ENCODE data around the gene TCF12. TPM values are rescaled to one million over a fixed set of nuclear protein-coding genes. Genes with fewer than 3 reads are reported as not detected.
"Not testable (repeated sequence)": the region's sequence is repeated elsewhere in the genome, so short reads cannot be mapped to it uniquely, and the experiment has no call there.

The TCF12 gene
- total RNA-seq, 6 experiments from 2014 or later: 106 to 200 (median 149) TPM

DNA sequence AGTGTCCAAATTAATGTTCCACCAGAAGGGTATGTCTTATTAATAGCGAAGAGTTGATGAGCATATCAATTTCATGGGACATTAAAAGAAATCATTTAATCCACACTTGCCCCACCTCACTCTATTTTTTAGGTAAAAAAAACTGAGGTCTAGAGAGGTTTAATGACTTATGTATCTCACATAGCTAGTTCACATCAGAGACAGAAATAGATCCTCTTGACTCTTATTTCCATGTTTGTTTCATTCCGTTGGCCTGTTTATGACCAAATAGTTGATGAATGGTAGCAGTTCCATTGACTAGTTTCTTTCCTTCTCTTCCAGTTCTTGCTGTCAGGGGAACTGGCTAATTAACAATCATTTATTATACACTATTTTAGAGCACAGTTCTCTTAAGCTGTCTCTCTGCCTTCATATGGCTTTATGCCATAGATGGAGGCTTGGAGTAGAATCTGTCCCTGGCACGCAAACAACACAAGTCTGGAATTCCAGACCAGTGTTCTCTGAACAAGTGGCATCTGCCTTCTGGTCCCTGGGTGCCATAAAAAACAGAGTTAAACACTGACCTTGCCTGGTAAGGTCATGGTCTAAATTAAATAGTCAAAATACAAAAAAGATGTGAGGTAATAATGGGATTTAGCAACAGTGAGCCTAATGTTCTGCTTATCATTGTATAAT, 237.9 kb downstream of the TCF12 start:
- H3K4me1 Mint-ChIP-seq (ENCODE audit: low read depth): peaks cover 68% of the 10 kb centered on the region
- peaks cover 33% of the 10 kb centered on the region for H3K36me3 Mint-ChIP-seq (ENCODE audit: low read depth)
- H3K9me3 Mint-ChIP-seq: peaks cover 18% of the 10 kb centered on the region
- peak overlapping the region; percentile 14; the same call in 1 of the 2 replicates for H3K27ac Mint-ChIP-seq
- H3K4me3 Mint-ChIP-seq: no peak overlapping the region
- peaks cover 4% of the 10 kb centered on the region for H3K27me3 Mint-ChIP-seq (ENCODE audit: insufficient read depth)
- no peak for DNase-seq
- TF ChIP-seq, protein P1, sequence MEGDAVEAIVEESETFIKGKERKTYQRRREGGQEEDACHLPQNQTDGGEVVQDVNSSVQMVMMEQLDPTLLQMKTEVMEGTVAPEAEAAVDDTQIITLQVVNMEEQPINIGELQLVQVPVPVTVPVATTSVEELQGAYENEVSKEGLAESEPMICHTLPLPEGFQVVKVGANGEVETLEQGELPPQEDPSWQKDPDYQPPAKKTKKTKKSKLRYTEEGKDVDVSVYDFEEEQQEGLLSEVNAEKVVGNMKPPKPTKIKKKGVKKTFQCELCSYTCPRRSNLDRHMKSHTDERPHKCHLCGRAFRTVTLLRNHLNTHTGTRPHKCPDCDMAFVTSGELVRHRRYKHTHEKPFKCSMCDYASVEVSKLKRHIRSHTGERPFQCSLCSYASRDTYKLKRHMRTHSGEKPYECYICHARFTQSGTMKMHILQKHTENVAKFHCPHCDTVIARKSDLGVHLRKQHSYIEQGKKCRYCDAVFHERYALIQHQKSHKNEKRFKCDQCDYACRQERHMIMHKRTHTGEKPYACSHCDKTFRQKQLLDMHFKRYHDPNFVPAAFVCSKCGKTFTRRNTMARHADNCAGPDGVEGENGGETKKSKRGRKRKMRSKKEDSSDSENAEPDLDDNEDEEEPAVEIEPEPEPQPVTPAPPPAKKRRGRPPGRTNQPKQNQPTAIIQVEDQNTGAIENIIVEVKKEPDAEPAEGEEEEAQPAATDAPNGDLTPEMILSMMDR (IDR thresholded peaks at IDR 0.05): no peak

- Mint-ChIP-seq H3K27ac (peak overlapping the region; percentile 27), H3K4me3 (no peak overlapping the region)
Observed at GRCh38 chr15:57158589-57158988, 240.1 kb downstream of the TCF12 start.

DNA sequence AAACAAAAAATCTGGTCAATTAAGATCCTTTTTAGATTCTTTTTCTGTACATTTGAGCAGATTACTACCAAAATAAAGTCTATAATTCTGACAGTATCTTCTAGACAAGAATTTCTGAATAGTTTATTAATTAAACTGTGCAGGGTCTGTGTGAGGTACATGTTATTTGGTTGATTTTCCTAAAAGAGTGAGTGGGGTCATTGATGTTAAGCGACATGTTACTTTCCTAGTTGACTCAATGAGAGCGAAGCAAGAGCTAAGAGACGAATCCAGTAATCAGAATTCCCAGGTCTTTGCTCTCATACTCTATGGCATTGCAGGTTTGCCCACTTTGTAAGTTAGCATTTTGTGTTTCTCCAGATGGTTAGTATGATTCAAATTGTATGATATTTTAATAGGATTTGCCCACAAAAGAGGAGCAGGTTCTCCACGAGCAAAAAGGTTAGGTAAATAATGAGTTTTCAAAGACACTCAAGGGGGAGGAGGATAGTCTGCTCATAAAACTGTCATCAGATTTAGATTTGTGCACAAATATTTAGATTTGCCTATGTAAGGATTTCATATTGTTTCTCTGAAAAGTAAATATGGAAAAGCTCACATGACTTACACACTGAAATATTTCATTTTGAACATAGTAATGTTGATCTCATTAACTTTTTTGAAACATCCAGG, 240.7 kb downstream of the TCF12 start:
- DNase-seq: no peak
- peak overlapping the region; percentile 8; the same call in 1 of the 2 replicates for H3K4me3 Mint-ChIP-seq
- peaks cover 62% of the 10 kb centered on the region for H3K4me1 Mint-ChIP-seq (ENCODE audit: low read depth)
- peak overlapping the region; percentile 50 for H3K27ac Mint-ChIP-seq
- no peaks in the 10 kb centered on the region for H3K9me3 Mint-ChIP-seq
- peaks cover 16% of the 10 kb centered on the region for H3K36me3 Mint-ChIP-seq (ENCODE audit: low read depth)
- TF ChIP-seq, protein P1 (IDR thresholded peaks at IDR 0.05): no peak
- peaks cover 3% of the 10 kb centered on the region; the same call in 1 of the 2 replicates for H3K27me3 Mint-ChIP-seq (ENCODE audit: insufficient read depth)

More at GRCh38 chr15:57158589-57158988, 240.1 kb downstream of the TCF12 start:
- DNase-seq: peak; percentile 49
- TF ChIP-seq, protein P1 (IDR thresholded peaks at IDR 0.05): no peak
- no peaks in the 10 kb centered on the region for H3K9me3 Mint-ChIP-seq
- peaks cover 64% of the 10 kb centered on the region for H3K4me1 Mint-ChIP-seq (ENCODE audit: low read depth)
- peaks cover 13% of the 10 kb centered on the region for H3K36me3 Mint-ChIP-seq (ENCODE audit: low read depth)
- peaks cover 1% of the 10 kb centered on the region; the same call in 1 of the 2 replicates for H3K27me3 Mint-ChIP-seq (ENCODE audit: insufficient read depth)

DNA sequence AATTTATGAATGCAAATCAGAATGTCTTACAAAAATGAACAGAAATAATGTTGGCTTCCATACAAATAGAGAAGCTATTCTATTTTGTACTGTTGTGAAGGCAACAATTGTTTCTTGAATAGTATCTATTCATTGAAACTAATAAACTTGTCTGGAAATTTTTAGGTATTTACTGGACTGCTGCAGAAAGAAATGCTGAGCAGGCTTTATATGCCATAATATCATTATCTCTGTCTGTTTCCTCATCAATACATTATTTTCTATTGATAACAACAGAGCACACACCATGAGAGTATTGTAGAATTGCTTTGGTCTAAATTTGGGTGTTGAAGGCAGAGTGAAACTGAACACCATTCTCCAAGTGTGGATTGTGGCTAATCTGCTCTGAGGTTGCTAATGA, 241.3 kb downstream of the TCF12 start:
- no peaks in the 10 kb centered on the region for H3K9me3 Mint-ChIP-seq
- DNase-seq: no peak
- H3K27me3 Mint-ChIP-seq (ENCODE audit: insufficient read depth): peaks cover 3% of the 10 kb centered on the region; the same call in 1 of the 2 replicates
- no peak overlapping the region for H3K4me3 Mint-ChIP-seq
- TF ChIP-seq, protein P1 (IDR thresholded peaks at IDR 0.05): no peak
- H3K27ac Mint-ChIP-seq: peak overlapping the region; percentile 74
- H3K36me3 Mint-ChIP-seq (ENCODE audit: low read depth): peaks cover 16% of the 10 kb centered on the region
- H3K4me1 Mint-ChIP-seq (ENCODE audit: low read depth): peaks cover 62% of the 10 kb centered on the region

GRCh38 chr15:57160823-57161560, 242.5 kb downstream of the TCF12 start:
- peak overlapping the region; percentile 29; the same call in 1 of the 2 replicates for H3K4me3 Mint-ChIP-seq
- TF ChIP-seq, protein P1 (IDR thresholded peaks at IDR 0.05): no peak
- peak overlapping the region; percentile 74 for H3K27ac Mint-ChIP-seq
- DNase-seq: peak; percentile 88
- peaks cover 66% of the 10 kb centered on the region for H3K4me1 Mint-ChIP-seq (ENCODE audit: low read depth)
- H3K9me3 Mint-ChIP-seq: no peaks in the 10 kb centered on the region
- peaks cover 16% of the 10 kb centered on the region for H3K36me3 Mint-ChIP-seq (ENCODE audit: low read depth)
- H3K27me3 Mint-ChIP-seq (ENCODE audit: insufficient read depth): peaks cover 3% of the 10 kb centered on the region; the same call in 1 of the 2 replicates

DNA sequence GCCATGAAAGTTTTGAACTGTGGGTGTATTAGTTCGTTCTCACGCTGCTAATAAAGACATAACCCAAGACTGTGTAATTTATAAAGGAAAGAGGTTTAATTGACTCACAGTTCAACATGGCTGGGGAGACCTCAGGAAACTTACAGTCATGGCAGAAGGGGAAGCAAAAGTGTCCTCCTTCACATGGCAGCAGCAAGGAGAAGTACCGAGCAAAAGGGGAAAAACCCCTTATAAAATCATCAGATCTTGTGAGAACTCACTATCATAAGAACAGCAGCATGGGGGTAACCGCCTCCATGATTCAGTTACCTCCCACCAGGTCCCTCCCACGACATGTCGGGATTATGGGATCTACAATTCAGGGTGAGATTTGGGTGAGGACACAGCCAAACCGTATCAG, 245.8 kb downstream of the TCF12 start:
- not testable (repeated sequence) for H3K9me3 Mint-ChIP-seq; H3K27ac Mint-ChIP-seq; DNase-seq; H3K27me3 Mint-ChIP-seq (ENCODE audit: insufficient read depth); H3K4me3 Mint-ChIP-seq
- peaks cover 23% of the 10 kb centered on the region for H3K36me3 Mint-ChIP-seq (ENCODE audit: low read depth)
- peaks cover 60% of the 10 kb centered on the region for H3K4me1 Mint-ChIP-seq (ENCODE audit: low read depth)

Measured in HFFc6 (cell line).